Activated CD4-positive, alpha-beta T cell treated with anti-CD3 and anti-CD28 coated beads for 36 hours (primary cell): ENCODE measurements around the gene TSC22D1. TPM values are rescaled to one million over a fixed set of nuclear protein-coding genes. Genes with fewer than 3 reads are reported as not detected.
"Not testable (repeated sequence)": the region's sequence is repeated elsewhere in the genome, so short reads cannot be mapped to it uniquely, and the experiment has no call there.

Experiments
- ATAC-seq: fragments of 200-7000 bp; cut with Tn5 transposase; one replicate; pipeline ENCODE4 v1.10.0; 2021; ENCODE audit warnings: mild to moderate bottlenecking, moderate library complexity
- CTCF ChIA-PET: fragments of 350-600 bp; sonication (Branson Sonifier 250); formaldehyde crosslinking; loops from one replicate; lab custom pipeline; 2021; ENCODE audit warnings: antibody characterized with exemption; lab: Charles Lee
- POLR2A ChIA-PET: fragments of 350-600 bp; sonication (Branson Sonifier 250); formaldehyde crosslinking; loops from one replicate; lab custom pipeline; 2021; ENCODE audit warnings: antibody characterized with exemption, inconsistent platforms; lab: Charles Lee
- DNase-seq: peaks from one replicate; pipeline ENCODE4 v3.0.0-alpha.2; 2020
- H3K27ac Mint-ChIP-seq: one replicate; pipeline ENCODE4 v1.8.0; 2021; ENCODE audit warnings: mixed read lengths
- H3K27me3 Mint-ChIP-seq: one replicate; pipeline ENCODE4 v1.8.0; 2021; ENCODE audit warnings: mixed read lengths
- H3K36me3 Mint-ChIP-seq: one replicate; pipeline ENCODE4 v1.8.0; 2021; ENCODE audit warnings: low read depth, mixed read lengths
- H3K4me1 Mint-ChIP-seq: one replicate; pipeline ENCODE4 v1.8.0; 2021; ENCODE audit warnings: mixed read lengths
- H3K4me3 Mint-ChIP-seq: one replicate; pipeline ENCODE4 v1.8.0; 2021; ENCODE audit warnings: mild to moderate bottlenecking, moderate library complexity, mixed read lengths
- H3K9me3 Mint-ChIP-seq: one replicate; pipeline ENCODE4 v1.8.0; 2021; ENCODE audit warnings: low read depth, mixed read lengths
- intact Hi-C, 2 experiments: fragments of 100-400 bp; cut with DNase I in 1 of 2; cut with micrococcal nuclease in 1 of 2; formaldehyde crosslinking; loops; one replicate each; pipeline versions ENCODE4 v1.14.2 to v1.15.1; 2022 to 2024; cut with DNase I, micrococcal nuclease
- total RNA-seq, 2 experiments: library from RNA; stranded (reverse); gene quantifications; one replicate each; pipeline ENCODE4 v1.2.3, GENCODE V29; 2021

Gene TSC22D1
- total RNA-seq, 2 experiments from 2014 or later, result 6.5 to 6.7 TPM

DNA sequence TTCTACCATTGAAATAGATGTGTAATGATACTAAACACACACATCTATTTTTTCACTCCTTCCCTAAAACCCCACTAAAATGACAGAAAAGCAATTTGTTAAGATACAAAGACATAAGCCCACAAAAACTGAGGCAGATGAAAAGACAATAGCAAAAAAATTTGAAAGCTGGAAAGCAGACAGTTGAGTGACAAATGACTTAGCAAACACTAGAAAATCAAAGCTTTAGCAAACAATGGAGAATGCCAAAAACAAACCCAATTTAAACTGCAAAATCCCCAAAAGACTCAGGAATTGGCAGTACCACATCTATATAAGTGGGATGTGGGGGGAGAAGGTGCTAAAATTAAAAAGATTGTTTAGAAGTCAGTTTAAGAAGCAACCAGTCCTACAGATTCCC lies 9.5 kb downstream of the TSC22D1 start:
- ChIA-PET CTCF (interaction anchor here (0.7 to 1.2 kb wide), 3 partner anchors 134 to 1760 kb away, joined by 3 to 4 read pairs (median 3); no protein-coding TSS in a partner anchor), POLR2A (no interaction called here)
- DNase-seq (no peak), ATAC-seq (no peak)
- Mint-ChIP-seq H3K9me3 (no peaks in the 10 kb centered on the region), H3K27ac (no peak overlapping the region), H3K4me3 (no peak overlapping the region), H3K27me3 (no peaks in the 10 kb centered on the region), H3K36me3 (no peaks in the 10 kb centered on the region), H3K4me1 (peaks cover 26% of the 10 kb centered on the region)
- intact Hi-C loops, result no loop called here

DNA sequence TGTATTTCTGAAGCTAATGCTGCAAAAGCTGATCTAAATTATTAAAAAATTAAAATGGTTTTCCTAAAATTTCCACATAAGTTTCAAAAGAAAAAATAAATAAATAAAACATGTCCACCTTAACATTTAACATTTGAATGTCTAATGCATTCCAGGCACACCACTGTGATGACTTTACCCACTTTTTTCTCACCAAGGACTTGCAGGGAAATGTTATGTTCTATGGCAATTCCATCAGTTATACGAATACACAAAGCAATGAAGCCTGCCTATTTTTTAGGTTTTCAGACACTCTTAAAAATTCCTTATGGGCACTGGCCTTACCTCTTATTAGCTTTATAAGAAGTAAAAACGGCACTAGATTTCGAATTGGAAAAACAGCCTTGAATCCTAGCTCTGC lies 10.2 kb downstream of the TSC22D1 start:
- no peak overlapping the region for H3K27ac Mint-ChIP-seq
- ChIA-PET POLR2A (no interaction called here), CTCF (interaction anchor here (0.5 to 1.2 kb wide), 6 partner anchors 8 to 1761 kb away, joined by 3 to 4 read pairs (median 3); partner anchors contain the start of genes GPALPP1 and NUFIP1)
- no peaks in the 10 kb centered on the region for H3K27me3 Mint-ChIP-seq
- DNase-seq, result no peak
- H3K9me3 Mint-ChIP-seq, result no peaks in the 10 kb centered on the region
- H3K36me3 Mint-ChIP-seq, result no peaks in the 10 kb centered on the region
- no peak for ATAC-seq
- intact Hi-C loops, result no loop called here
- no peak overlapping the region for H3K4me3 Mint-ChIP-seq
- peaks cover 26% of the 10 kb centered on the region for H3K4me1 Mint-ChIP-seq

DNA sequence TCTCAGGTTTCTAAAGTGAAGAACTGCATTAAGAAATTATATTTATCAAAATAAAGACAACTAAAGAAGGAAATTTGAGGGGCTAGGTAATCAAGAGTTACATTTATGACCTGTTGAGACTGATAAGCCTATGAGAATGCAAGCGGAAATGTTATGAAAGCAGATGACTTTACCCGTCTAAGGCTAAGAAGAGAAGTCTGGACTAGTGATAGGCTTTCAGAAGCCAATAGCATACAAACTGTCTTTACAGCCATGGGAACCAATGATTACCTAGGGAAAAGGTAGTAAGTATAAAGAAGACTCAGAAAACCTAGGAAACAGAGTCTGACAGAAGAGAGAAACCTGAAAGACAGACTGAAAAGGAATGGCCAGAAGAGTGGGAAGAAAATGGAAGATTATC lies 11.2 kb downstream of the TSC22D1 start:
- CTCF ChIA-PET, result no interaction called here

DNA sequence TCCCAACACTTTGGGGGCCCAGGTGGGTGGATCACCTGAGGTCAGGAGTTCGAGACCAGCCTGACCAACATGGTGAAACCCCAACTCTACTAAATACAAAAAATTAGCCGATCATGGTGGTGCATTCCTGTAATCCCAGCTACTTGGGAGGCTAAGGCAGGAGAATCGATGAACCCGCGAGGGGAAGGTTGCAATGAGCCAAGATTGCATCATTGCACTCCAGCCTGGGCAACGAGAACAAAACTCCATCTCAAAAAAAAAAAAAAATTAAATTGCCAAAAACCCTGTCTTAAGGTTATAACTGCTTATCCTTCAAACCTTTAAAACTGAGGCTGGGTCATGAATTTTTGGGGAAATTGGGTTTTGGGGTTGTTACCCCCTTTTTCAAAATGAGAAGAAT lies 13.3 kb downstream of the TSC22D1 start:
- H3K4me3 Mint-ChIP-seq, H3K27me3 Mint-ChIP-seq, intact Hi-C loops, H3K9me3 Mint-ChIP-seq, DNase-seq, CTCF ChIA-PET, H3K27ac Mint-ChIP-seq, ATAC-seq, H3K36me3 Mint-ChIP-seq: not testable (repeated sequence)
- H3K4me1 Mint-ChIP-seq, result peaks cover 12% of the 10 kb centered on the region
- POLR2A ChIA-PET, result interaction anchor here (0.7 kb wide), 1 partner anchor 33 kb away, joined by 9 read pairs; no protein-coding TSS in a partner anchor

More for the DNA sequence above, 11.2 kb downstream of the TSC22D1 start:
- no peak for ATAC-seq
- no peaks in the 10 kb centered on the region for H3K27me3 Mint-ChIP-seq
- POLR2A ChIA-PET, result no interaction called here
- intact Hi-C loops, result no loop called here
- no peak for DNase-seq
- no peaks in the 10 kb centered on the region for H3K9me3 Mint-ChIP-seq
- no peak overlapping the region for H3K4me3 Mint-ChIP-seq
- no peak overlapping the region for H3K27ac Mint-ChIP-seq
- H3K36me3 Mint-ChIP-seq, result no peaks in the 10 kb centered on the region
- H3K4me1 Mint-ChIP-seq, result peaks cover 26% of the 10 kb centered on the region

DNA sequence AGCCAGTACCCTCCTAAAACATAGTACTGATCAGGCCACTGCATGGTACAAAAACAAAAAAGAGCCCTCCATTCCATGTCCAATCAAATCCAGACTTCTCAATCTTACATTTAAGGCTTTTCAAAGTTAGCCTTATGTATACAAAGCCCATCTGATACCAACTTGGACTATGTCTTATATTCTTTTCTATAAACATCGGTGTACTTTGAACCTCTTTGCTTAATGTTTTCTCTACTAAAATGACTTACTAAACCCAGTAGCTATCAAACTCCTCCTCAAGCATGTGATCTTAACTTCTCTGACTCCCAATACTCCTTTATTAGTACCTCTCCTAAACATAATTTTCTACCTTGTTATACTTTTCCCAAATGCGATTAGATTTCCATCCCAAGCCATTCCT lies 14.8 kb downstream of the TSC22D1 start:
- H3K36me3 Mint-ChIP-seq, result no peaks in the 10 kb centered on the region
- intact Hi-C loops, result no loop called here
- no peak overlapping the region for H3K4me3 Mint-ChIP-seq
- peaks cover 4% of the 10 kb centered on the region for H3K4me1 Mint-ChIP-seq
- DNase-seq (no peak), ATAC-seq (no peak)
- H3K27me3 Mint-ChIP-seq, result no peaks in the 10 kb centered on the region
- H3K9me3 Mint-ChIP-seq, result no peaks in the 10 kb centered on the region
- no peak overlapping the region for H3K27ac Mint-ChIP-seq
- POLR2A ChIA-PET, result no interaction called here
- CTCF ChIA-PET, result interaction anchor here (1.0 kb wide), 1 partner anchor 79 kb away, joined by 3 read pairs; no protein-coding TSS in a partner anchor

DNA sequence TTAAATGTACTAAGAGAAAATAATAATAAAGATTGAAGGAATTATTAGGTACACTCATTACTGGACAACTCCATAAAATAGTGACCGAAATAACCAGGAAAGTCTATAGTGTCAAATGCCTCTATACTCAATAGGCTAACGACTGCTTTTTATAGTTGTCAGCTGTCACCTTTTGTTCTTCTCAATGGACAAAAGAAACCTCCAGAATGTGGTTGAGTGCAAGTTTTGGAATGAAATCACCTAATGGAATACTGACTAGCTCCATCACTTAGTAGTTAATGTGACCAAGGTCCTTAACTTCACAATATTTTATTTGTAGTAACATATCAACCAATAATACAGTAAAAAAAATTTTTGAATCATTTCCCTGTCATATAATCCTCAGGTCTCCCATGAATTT lies 18.1 kb downstream of the TSC22D1 start:
- H3K9me3 Mint-ChIP-seq, result no peaks in the 10 kb centered on the region
- ChIA-PET CTCF (interaction anchor here (0.7 kb wide), 1 partner anchor 17 kb away, joined by 3 read pairs; no protein-coding TSS in a partner anchor), POLR2A (no interaction called here)
- H3K27ac Mint-ChIP-seq, result no peak overlapping the region
- no peaks in the 10 kb centered on the region for H3K4me1 Mint-ChIP-seq
- no peak for DNase-seq
- H3K27me3 Mint-ChIP-seq, result no peaks in the 10 kb centered on the region
- H3K4me3 Mint-ChIP-seq, result no peak overlapping the region
- no peak for ATAC-seq
- no peaks in the 10 kb centered on the region for H3K36me3 Mint-ChIP-seq
- intact Hi-C loops, result no loop called here

DNA sequence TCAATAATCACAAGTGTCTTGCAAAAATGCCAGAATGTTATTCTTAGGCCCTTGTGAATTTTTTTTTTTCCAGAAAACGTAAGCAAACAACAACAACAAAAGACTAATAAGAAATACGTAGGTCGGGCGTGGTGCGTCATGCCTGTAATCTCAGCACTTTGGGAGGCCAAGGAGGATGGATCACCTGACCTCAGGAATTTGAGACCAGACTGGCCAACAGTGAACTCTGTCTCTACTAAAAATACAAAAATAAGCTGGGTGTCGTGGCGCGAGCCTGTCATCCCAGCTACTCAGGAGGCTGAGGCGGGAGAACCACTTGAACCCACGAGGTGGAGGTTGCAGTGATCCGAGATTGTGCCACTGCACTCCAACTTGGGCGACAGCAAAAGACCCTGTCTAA lies 20.9 kb downstream of the TSC22D1 start:
- Mint-ChIP-seq H3K4me3 (no peak overlapping the region), H3K9me3 (no peaks in the 10 kb centered on the region), H3K36me3 (no peaks in the 10 kb centered on the region), H3K4me1 (no peaks in the 10 kb centered on the region), H3K27ac (no peak overlapping the region), H3K27me3 (no peaks in the 10 kb centered on the region)
- intact Hi-C loops, result no loop called here
- ATAC-seq, result no peak
- ChIA-PET CTCF (no interaction called here), POLR2A (no interaction called here)
- DNase-seq, result no peak

DNA sequence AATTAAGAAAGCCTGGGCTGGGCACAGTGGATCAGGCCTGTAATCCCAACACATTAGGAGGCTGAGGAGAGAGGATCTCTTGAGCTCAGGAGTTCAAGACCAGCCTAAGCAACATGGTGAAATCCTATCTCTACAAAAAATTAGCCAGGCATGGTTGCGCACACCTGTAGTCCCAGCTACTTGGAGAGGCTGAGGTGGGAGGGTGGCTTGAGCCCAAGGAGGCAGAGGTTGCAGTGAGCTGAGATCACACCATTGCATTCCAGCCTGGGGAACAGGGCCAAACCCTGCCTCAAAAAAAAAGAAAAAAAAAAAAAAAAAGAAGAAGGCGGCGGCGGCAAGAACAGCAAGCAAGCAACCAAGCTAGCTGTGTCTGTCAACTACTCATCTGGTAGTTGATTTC lies 26.7 kb downstream of the TSC22D1 start:
- ATAC-seq, result no peak
- no peaks in the 10 kb centered on the region for H3K4me1 Mint-ChIP-seq
- CTCF ChIA-PET, result interaction anchor here (1.2 kb wide), 1 partner anchor 26 kb away, joined by 3 read pairs; no protein-coding TSS in a partner anchor
- no peak overlapping the region for H3K27ac Mint-ChIP-seq
- no peaks in the 10 kb centered on the region for H3K27me3 Mint-ChIP-seq
- no peaks in the 10 kb centered on the region for H3K9me3 Mint-ChIP-seq
- intact Hi-C loops, result no loop called here
- no peak overlapping the region for H3K4me3 Mint-ChIP-seq
- no peaks in the 10 kb centered on the region for H3K36me3 Mint-ChIP-seq
- POLR2A ChIA-PET, result interaction anchor here (0.7 kb wide), 1 partner anchor 748 kb away, joined by 4 read pairs; no protein-coding TSS in a partner anchor
- no peak for DNase-seq

DNA sequence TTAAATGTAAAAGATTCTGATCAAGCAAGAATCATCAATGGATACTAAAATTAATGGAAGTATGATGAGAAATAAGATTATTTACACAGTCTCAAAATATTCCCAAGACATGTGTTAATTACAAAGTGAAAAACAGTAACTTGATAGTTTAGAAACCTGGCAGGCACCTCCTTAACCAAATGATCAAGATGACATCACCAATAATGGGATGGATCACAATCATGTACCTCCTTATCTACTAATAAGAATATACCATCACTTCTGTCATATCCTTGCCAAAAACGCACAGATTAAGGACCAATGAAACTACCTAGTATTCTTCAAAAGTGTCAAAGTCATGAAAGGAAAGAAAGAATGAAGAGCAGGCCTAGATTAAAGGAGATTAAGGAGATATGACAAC lies 30.0 kb downstream of the TSC22D1 start:
- POLR2A ChIA-PET, result no interaction called here
- H3K4me3 Mint-ChIP-seq, result no peak overlapping the region
- DNase-seq (no peak), ATAC-seq (no peak)
- H3K27ac Mint-ChIP-seq, result no peak overlapping the region
- no peaks in the 10 kb centered on the region for H3K4me1 Mint-ChIP-seq
- H3K36me3 Mint-ChIP-seq, result no peaks in the 10 kb centered on the region
- no peaks in the 10 kb centered on the region for H3K27me3 Mint-ChIP-seq
- no peaks in the 10 kb centered on the region for H3K9me3 Mint-ChIP-seq
- intact Hi-C loops, result no loop called here
- CTCF ChIA-PET, result no interaction called here

DNA sequence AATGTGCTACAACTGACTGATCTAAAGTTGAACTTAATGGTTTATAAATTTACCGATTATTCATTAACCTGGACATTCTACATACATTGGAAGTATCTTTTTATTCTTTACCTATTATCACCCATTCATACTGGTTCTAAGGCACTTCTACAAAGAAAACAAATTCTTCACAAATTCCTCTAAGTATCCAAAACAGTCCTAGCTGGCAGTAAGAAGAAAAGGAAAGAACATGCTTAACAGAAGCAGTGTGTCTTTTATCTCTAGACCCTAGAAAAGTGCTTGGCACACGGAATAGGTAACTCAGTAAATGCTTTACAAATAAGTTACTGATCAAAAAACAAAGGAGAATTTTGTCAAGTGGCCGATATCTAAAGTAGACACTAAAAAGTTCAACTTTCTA lies 32.8 kb downstream of the TSC22D1 start:
- H3K4me3 Mint-ChIP-seq, result no peak overlapping the region
- CTCF ChIA-PET, result interaction anchor here (0.7 kb wide), 1 partner anchor 26 kb away, joined by 3 read pairs; no protein-coding TSS in a partner anchor

DNA sequence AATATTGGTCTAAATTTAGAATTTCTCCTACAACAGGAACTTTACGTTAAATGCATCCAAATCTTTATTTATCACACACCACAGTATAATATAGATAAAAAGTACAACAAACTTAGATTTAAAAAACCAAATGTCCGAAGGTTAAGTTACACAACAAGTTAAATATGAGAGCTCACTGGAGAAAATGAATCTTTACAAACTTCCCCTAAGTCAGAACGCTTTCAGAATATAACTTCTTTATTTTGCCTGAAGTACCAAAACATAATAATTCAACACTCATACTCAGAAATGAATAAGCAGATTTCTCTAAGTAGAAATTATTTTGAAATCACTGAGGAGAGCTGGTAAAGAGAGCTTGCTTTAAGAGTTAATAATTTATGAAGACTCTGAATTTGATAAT lies 33.8 kb downstream of the TSC22D1 start:
- H3K4me1 Mint-ChIP-seq, result peaks cover under 1% of the 10 kb centered on the region
- ChIA-PET POLR2A (no interaction called here), CTCF (interaction anchor here (0.6 kb wide), 1 partner anchor 13 kb away, joined by 3 read pairs; no protein-coding TSS in a partner anchor)
- intact Hi-C loops, result no loop called here
- H3K4me3 Mint-ChIP-seq, result no peak overlapping the region
- DNase-seq (no peak), ATAC-seq (no peak)
- H3K27me3 Mint-ChIP-seq, result no peaks in the 10 kb centered on the region
- no peaks in the 10 kb centered on the region for H3K9me3 Mint-ChIP-seq
- peaks cover 1% of the 10 kb centered on the region for H3K36me3 Mint-ChIP-seq
- H3K27ac Mint-ChIP-seq, result no peak overlapping the region

More for the DNA sequence above, 32.8 kb downstream of the TSC22D1 start:
- no peak for DNase-seq
- Mint-ChIP-seq H3K27ac (no peak overlapping the region), H3K36me3 (peaks cover under 1% of the 10 kb centered on the region), H3K27me3 (no peaks in the 10 kb centered on the region), H3K9me3 (no peaks in the 10 kb centered on the region), H3K4me1 (no peaks in the 10 kb centered on the region)
- intact Hi-C loops, result no loop called here
- ATAC-seq, result no peak
- POLR2A ChIA-PET, result no interaction called here

DNA sequence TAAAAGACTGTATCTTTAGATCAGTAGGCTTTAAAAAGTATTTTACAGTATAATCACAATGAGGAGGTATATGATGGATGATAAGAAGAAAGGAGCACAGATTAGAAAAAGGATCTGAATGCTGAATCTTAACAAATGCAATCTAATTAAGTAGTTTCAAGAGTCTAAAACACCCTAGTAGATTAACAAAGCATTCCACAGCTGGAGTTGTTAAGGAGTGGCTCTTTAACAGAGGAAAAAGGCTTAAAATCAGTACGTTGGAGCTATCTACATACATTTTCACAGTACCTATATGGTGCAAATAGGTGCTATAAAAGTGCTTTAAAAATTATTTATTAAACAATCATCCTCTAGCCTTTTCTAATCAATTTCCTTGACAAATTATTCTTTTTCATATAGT lies 34.5 kb downstream of the TSC22D1 start:
- Mint-ChIP-seq H3K27ac (no peak overlapping the region), H3K4me3 (no peak overlapping the region), H3K27me3 (no peaks in the 10 kb centered on the region), H3K9me3 (no peaks in the 10 kb centered on the region), H3K4me1 (peaks cover 4% of the 10 kb centered on the region), H3K36me3 (peaks cover 1% of the 10 kb centered on the region)
- POLR2A ChIA-PET, result no interaction called here
- ATAC-seq (no peak), DNase-seq (no peak)
- intact Hi-C loops, result no loop called here
- CTCF ChIA-PET, result no interaction called here
